Measurements from ENCODE around the gene ABI1. TPM values are rescaled to one million over a fixed set of nuclear protein-coding genes. Genes with fewer than 3 reads are reported as not detected.

Gene ABI1
- total and polyA plus RNA-seq, 2 of the 13 experiments (the other 11 are each of a cell fraction or from before 2014, with no cell fraction given), result 20.9 to 22.9 TPM

- ChIA-PET POLR2A (interaction anchor here (1.2 kb wide), 1 partner anchor 145 kb away, joined by 3 read pairs; no protein-coding TSS in a partner anchor), CTCF (ENCODE audit: low intra/inter-chr PET ratio, low total read pairs) (no interaction called here)
- BruUV-seq (replicated peaks), result no TSS peak
- Histone ChIP-seq H3K4me2 (ENCODE audit: low read depth, low read length) (0 out of 2 replicates have a peak overlapping the region, but pooled peaks have one; percentile 2), H3K4me3 (replicated peaks in 1 of 3; ENCODE audit: insufficient read depth in 1 of 3, low read depth in 2 of 3, low read length in 3 of 3) (no peak overlapping the region), H4K20me1 (ENCODE audit: insufficient read depth, low read length) (no peaks in the 10 kb centered on the region), H3K27ac (ENCODE audit: extremely low read length, insufficient read depth, low read length) (no peak overlapping the region), H3K27me3 (ENCODE audit: control insufficient read depth in 1 of 2, insufficient read depth in 2 of 2, low read length in 2 of 2) (peaks cover 0 to 3% of the 10 kb centered on the region in 2 experiments; a peak in 1 of 5 replicates), H3K9ac (ENCODE audit: insufficient read depth, low read depth, low read length) (no peak overlapping the region), H3K4me1 (ENCODE audit: insufficient read depth, low read length) (peaks cover 16% of the 10 kb centered on the region), H3K9me3 (ENCODE audit: low read length) (no peaks in the 10 kb centered on the region), H3K79me2 (ENCODE audit: insufficient read depth, low read length) (no peaks in the 10 kb centered on the region), H2AFZ (ENCODE audit: low read length) (no peak overlapping the region), H3K36me3 (replicated peaks in 1 of 2; ENCODE audit: control insufficient read depth in 1 of 2, insufficient read depth in 2 of 2, low read length in 2 of 2) (no peaks in the 10 kb centered on the region)
- 19% methylated on average over 1 of the region's 1 CpG for WGBS (ENCODE audit: low lambda C conversion rate)
- intact Hi-C loops (cut with micrococcal nuclease; ENCODE audit: unreplicated experiment), result no loop called here
- peak; percentile 16; the same call in 1 of the 2 replicates for TF ChIP-seq TFAP4 (IDR thresholded peaks at IDR 0.05; ENCODE audit: borderline replicate concordance, low read depth)
- TF ChIP-seq, protein P1, sequence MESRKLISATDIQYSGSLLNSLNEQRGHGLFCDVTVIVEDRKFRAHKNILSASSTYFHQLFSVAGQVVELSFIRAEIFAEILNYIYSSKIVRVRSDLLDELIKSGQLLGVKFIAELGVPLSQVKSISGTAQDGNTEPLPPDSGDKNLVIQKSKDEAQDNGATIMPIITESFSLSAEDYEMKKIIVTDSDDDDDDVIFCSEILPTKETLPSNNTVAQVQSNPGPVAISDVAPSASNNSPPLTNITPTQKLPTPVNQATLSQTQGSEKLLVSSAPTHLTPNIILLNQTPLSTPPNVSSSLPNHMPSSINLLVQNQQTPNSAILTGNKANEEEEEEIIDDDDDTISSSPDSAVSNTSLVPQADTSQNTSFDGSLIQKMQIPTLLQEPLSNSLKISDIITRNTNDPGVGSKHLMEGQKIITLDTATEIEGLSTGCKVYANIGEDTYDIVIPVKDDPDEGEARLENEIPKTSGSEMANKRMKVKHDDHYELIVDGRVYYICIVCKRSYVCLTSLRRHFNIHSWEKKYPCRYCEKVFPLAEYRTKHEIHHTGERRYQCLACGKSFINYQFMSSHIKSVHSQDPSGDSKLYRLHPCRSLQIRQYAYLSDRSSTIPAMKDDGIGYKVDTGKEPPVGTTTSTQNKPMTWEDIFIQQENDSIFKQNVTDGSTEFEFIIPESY (CRISPR knock-in tag; IDR thresholded peaks at IDR 0.05), result no peak
- in situ Hi-C loops (cut with HindIII; ENCODE audit: extremely low pct_ligation_motif_present, low pct_unique_long_range_greater_than_20kb), result loop anchor here (10.0 kb wide), 1 partner anchor 536 kb away; no protein-coding TSS in a partner anchor
- ATAC-seq, result peak; percentile 37; the same call in 1 of the 3 replicates
- DNase-seq (ENCODE audit: low spot score), result no peak
- FAIRE-seq, result no peak
Observed at GRCh38 chr10:26870766-26871165, 10.0 kb upstream of the ABI1 start.

GRCh38 chr10:26869528-26869927 lies 8.8 kb upstream of the ABI1 start:
- DNase-seq (ENCODE audit: low spot score), result peak; percentile 26
- Histone ChIP-seq H3K27me3 (ENCODE audit: control insufficient read depth in 1 of 2, insufficient read depth in 2 of 2, low read length in 2 of 2) (peaks cover 0 to 7% of the 10 kb centered on the region in 2 experiments; a peak in 1 of 5 replicates), H4K20me1 (ENCODE audit: insufficient read depth, low read length) (no peaks in the 10 kb centered on the region), H3K9ac (ENCODE audit: insufficient read depth, low read depth, low read length) (no peak overlapping the region), H3K27ac (ENCODE audit: extremely low read length, insufficient read depth, low read length) (no peak overlapping the region), H3K9me3 (ENCODE audit: low read length) (no peaks in the 10 kb centered on the region), H2AFZ (ENCODE audit: low read length) (peak overlapping the region; percentile 42), H3K79me2 (ENCODE audit: insufficient read depth, low read length) (no peaks in the 10 kb centered on the region), H3K4me1 (ENCODE audit: insufficient read depth, low read length) (peaks cover 16% of the 10 kb centered on the region), H3K4me2 (ENCODE audit: low read depth, low read length) (peak overlapping the region; percentile 36; the same call in 1 of the 2 replicates), H3K36me3 (replicated peaks in 1 of 2; ENCODE audit: control insufficient read depth in 1 of 2, insufficient read depth in 2 of 2, low read length in 2 of 2) (no peaks in the 10 kb centered on the region), H3K4me3 (replicated peaks in 1 of 3; ENCODE audit: insufficient read depth in 1 of 3, low read depth in 2 of 3, low read length in 3 of 3) (peak overlapping the region in 1 of 3 experiments; percentile 16; a peak in 1 of 6 replicates)
- POLR2A ChIA-PET, result no interaction called here
- WGBS (ENCODE audit: low lambda C conversion rate), result 10% methylated on average over 8 of the region's 8 CpGs
- in situ Hi-C loops (cut with HindIII; ENCODE audit: extremely low pct_ligation_motif_present, low pct_unique_long_range_greater_than_20kb) (no loop called here), intact Hi-C loops (cut with micrococcal nuclease; ENCODE audit: unreplicated experiment) (no loop called here)
- peak; percentile 33; the same call in 2 of the 3 replicates for ATAC-seq
- FAIRE-seq, result no peak
- no TSS peak for BruUV-seq (replicated peaks)
- CTCF ChIA-PET (ENCODE audit: low intra/inter-chr PET ratio, low total read pairs), result no interaction called here
- no peak for TF ChIP-seq MED1 (CRISPR knock-in tag; IDR thresholded peaks at IDR 0.05)
- TF ChIP-seq, protein P2, sequence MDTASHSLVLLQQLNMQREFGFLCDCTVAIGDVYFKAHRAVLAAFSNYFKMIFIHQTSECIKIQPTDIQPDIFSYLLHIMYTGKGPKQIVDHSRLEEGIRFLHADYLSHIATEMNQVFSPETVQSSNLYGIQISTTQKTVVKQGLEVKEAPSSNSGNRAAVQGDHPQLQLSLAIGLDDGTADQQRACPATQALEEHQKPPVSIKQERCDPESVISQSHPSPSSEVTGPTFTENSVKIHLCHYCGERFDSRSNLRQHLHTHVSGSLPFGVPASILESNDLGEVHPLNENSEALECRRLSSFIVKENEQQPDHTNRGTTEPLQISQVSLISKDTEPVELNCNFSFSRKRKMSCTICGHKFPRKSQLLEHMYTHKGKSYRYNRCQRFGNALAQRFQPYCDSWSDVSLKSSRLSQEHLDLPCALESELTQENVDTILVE (CRISPR knock-in tag; IDR thresholded peaks at IDR 0.05), result no peak
- TF ChIP-seq PPARG (CRISPR knock-in tag; conservative IDR thresholded peaks at IDR 0.05), result no peak
- no peak for TF ChIP-seq SRY (CRISPR knock-in tag; IDR thresholded peaks at IDR 0.05)
- no peak for TF ChIP-seq ZNF503 (CRISPR knock-in tag; IDR thresholded peaks at IDR 0.05)
- TF ChIP-seq SMAD1 (CRISPR knock-in tag; IDR thresholded peaks at IDR 0.05; ENCODE audit: borderline replicate concordance, low read depth), result no peak
- no peak for TF ChIP-seq ZFY (CRISPR knock-in tag; IDR thresholded peaks at IDR 0.05)
